HCT116 (cell line): Measurements from ENCODE around the gene PEAK3. TPM values are rescaled to one million over a fixed set of nuclear protein-coding genes. Genes with fewer than 3 reads are reported as not detected.

Experiments used
- ATAC-seq: fragments of 200-7000 bp; cut with Tn5 transposase; 2 replicates; pipeline ENCODE4 v1.9.1; 2020; ENCODE audit warnings: mild to moderate bottlenecking, moderate library complexity
- BruUV-seq: library from RNA; stranded (reverse); fragments of 400-500 nt; replicated peaks from 2 replicates; lab custom pipeline; 2021; lab: Mats Ljungman, UMichigan
- CTCF ChIA-PET: fragments of 300-600 bp; sonication (Branson Sonifier 250); formaldehyde crosslinking; loops from one replicate; lab custom pipeline; 2021; ENCODE audit warnings: antibody characterized with exemption; lab: Charles Lee
- POLR2A ChIA-PET: fragments of 300-600, 350-600 bp; sonication (Branson Sonifier 250); formaldehyde crosslinking; loops from one replicate; lab custom pipeline; 2021; ENCODE audit warnings: antibody characterized with exemption; lab: Charles Lee
- RAD21 ChIA-PET, 2 experiments: fragments of 300-600 bp; sonication (Branson Sonifier 250); formaldehyde crosslinking; loops; one replicate each; lab custom pipeline; 2023; ENCODE audit warnings: low total read pairs in 2 of 2; ENCODE audit not compliant: uncharacterized antibody in 2 of 2, unreplicated experiment in 2 of 2, low non-redundant PET in 1 of 2; lab: Charles Lee
- DNase-seq: peaks from one replicate; pipeline ENCODE4 v3.0.0-alpha.2; 2010; ENCODE audit warnings: low read depth, low spot score
- H2AFZ ChIP-seq: fragments of 200-600 bp; shearing (Covaris generic), sonication (generic); 2 replicates; pipeline ENCODE4 v1.6.1; 2017; ENCODE audit warnings: low read depth, mixed run types, mixed read lengths, antibody characterized with exemption, low read length; ENCODE audit not compliant: poor library complexity, severe bottlenecking
- H3K27ac ChIP-seq: 2 replicates; pipeline ENCODE4 v1.5.1; 2012; ENCODE audit warnings: low read depth, low read length
- H3K27me3 ChIP-seq: fragments of 200-600 bp; sonication (generic); 2 replicates; pipeline ENCODE4 v1.6.1; 2016; ENCODE audit warnings: mixed run types, low read length, mixed read lengths; ENCODE audit not compliant: insufficient read depth
- H3K36me3 ChIP-seq, 2 experiments: fragments of 200-500 bp in 1 of 2; fragments of 200-600 bp in 1 of 2; sonication (Bioruptor generic) in 1 of 2; sonication (generic) in 1 of 2; 2 replicates each; pipeline versions ENCODE4 v1.5.1 to v1.6.1; 2014 to 2016; ENCODE audit warnings: low read length in 2 of 2, inconsistent platforms in 1 of 2, mixed read lengths in 1 of 2, mixed run types in 1 of 2; ENCODE audit not compliant: insufficient read depth in 2 of 2, control insufficient read depth in 1 of 2
- H3K4me1 ChIP-seq, 2 experiments: fragments of 200-600 bp in 1 of 2; sonication (generic) in 1 of 2; 2 replicates each; pipeline versions ENCODE4 v1.5.1 to v1.6.1; 2012 to 2017; ENCODE audit warnings: low read length in 2 of 2, inconsistent platforms in 1 of 2, mild to moderate bottlenecking in 1 of 2, mixed read lengths in 1 of 2, mixed run types in 1 of 2, moderate library complexity in 1 of 2; ENCODE audit not compliant: insufficient read depth in 2 of 2, control insufficient read depth in 1 of 2
- H3K4me2 ChIP-seq: fragments of 200-600 bp; sonication (generic); 2 replicates; pipeline ENCODE4 v1.6.1; 2017; ENCODE audit warnings: mixed run types, low read length, mixed read lengths
- H3K4me3 ChIP-seq, 2 experiments: fragments of 200-600 bp in 1 of 2; sonication (generic) in 1 of 2; replicated peaks in 1 of 2; 2 replicates each; pipeline ENCODE4 v1.5.1; 2011 to 2016; ENCODE audit warnings: low read length in 2 of 2, control low read depth in 1 of 2, low read depth in 1 of 2, mild to moderate bottlenecking in 1 of 2, mixed read lengths in 1 of 2, mixed run types in 1 of 2
- H3K79me2 ChIP-seq: fragments of 200-600 bp; sonication (generic); 2 replicates; pipeline ENCODE4 v1.6.1; 2017; ENCODE audit warnings: mild to moderate bottlenecking, mixed run types, low read length, moderate library complexity, mixed read lengths; ENCODE audit not compliant: insufficient read depth
- H3K9ac ChIP-seq: fragments of 200-600 bp; sonication (generic); 2 replicates; pipeline ENCODE4 v1.6.1; 2016; ENCODE audit warnings: low read length, mixed read lengths
- H3K9me2 ChIP-seq: fragments of 200-600 bp; sonication (generic), shearing (Covaris generic); 2 replicates; pipeline ENCODE4 v1.6.1; 2017; ENCODE audit warnings: mixed run types, mild to moderate bottlenecking, moderate library complexity; ENCODE audit not compliant: insufficient read depth
- H3K9me3 ChIP-seq, 2 experiments: fragments of 200-500 bp in 1 of 2; fragments of 200-600 bp in 1 of 2; sonication (Bioruptor generic) in 1 of 2; sonication (generic) in 1 of 2; 2 replicates each; pipeline ENCODE4 v1.6.1; 2014 to 2017; ENCODE audit warnings: low read length in 2 of 2, mixed read lengths in 2 of 2, inconsistent platforms in 1 of 2, low read depth in 1 of 2, mild to moderate bottlenecking in 1 of 2, mixed run types in 1 of 2, moderate library complexity in 1 of 2; ENCODE audit not compliant: control insufficient read depth in 1 of 2, insufficient read depth in 1 of 2
- H4K20me1 ChIP-seq: fragments of 200-600 bp; sonication (generic), shearing (Covaris generic); 2 replicates; pipeline ENCODE4 v1.6.1; 2017; ENCODE audit warnings: mixed run types, mild to moderate bottlenecking, moderate library complexity; ENCODE audit not compliant: insufficient read depth
- ATF3 ChIP-seq: IDR thresholded peaks from 2 replicates; pipeline ENCODE4 v1.6.1; 2012
- CBX3 ChIP-seq: IDR thresholded peaks from 2 replicates; pipeline ENCODE4 v1.6.1; 2012; ENCODE audit warnings: low read depth
- EGR1 ChIP-seq: IDR thresholded peaks from 2 replicates; pipeline ENCODE4 v1.6.1; 2012; ENCODE audit warnings: low read depth
- ELF1 ChIP-seq: IDR thresholded peaks from 2 replicates; pipeline ENCODE4 v1.6.1; 2012; ENCODE audit warnings: low read depth, borderline replicate concordance
- EZH2phosphoT487 ChIP-seq: fragments of 200-600 bp; IDR thresholded peaks from 2 replicates; pipeline ENCODE4 v1.6.1; 2018; ENCODE audit warnings: antibody characterized with exemption, borderline replicate concordance
- JUND ChIP-seq: IDR thresholded peaks from 2 replicates; pipeline ENCODE4 v1.6.1; 2012
- POLR2A ChIP-seq: IDR thresholded peaks from 2 replicates; pipeline ENCODE4 v1.7.0; 2011; ENCODE audit warnings: borderline replicate concordance; ENCODE audit not compliant: insufficient read depth, insufficient read length; ENCODE audit errors: extremely low read depth
- POLR2AphosphoS5 ChIP-seq: IDR thresholded peaks from 2 replicates; pipeline ENCODE4 v1.6.1; 2011; ENCODE audit warnings: mild to moderate bottlenecking, low read depth, low read length, moderate library complexity
- RAD21 ChIP-seq: IDR thresholded peaks from 2 replicates; pipeline ENCODE4 v1.6.1; 2012; ENCODE audit warnings: low read depth, mild to moderate bottlenecking
- REST ChIP-seq: IDR thresholded peaks from 2 replicates; pipeline ENCODE4 v1.6.1; 2012; ENCODE audit warnings: low read depth
- SIN3A ChIP-seq: IDR thresholded peaks from 2 replicates; pipeline ENCODE4 v1.6.1; 2012; ENCODE audit warnings: low read depth
- SP1 ChIP-seq: IDR thresholded peaks from 2 replicates; pipeline ENCODE4 v1.6.1; 2012; ENCODE audit warnings: low read depth
- SRF ChIP-seq: IDR thresholded peaks from 2 replicates; pipeline ENCODE4 v1.6.1; 2012; ENCODE audit warnings: low read depth
- TCF7L2 ChIP-seq: IDR thresholded peaks from 2 replicates; pipeline ENCODE4 v1.7.0; 2011; ENCODE audit warnings: borderline replicate concordance, inconsistent platforms; ENCODE audit not compliant: insufficient read depth, insufficient read length; ENCODE audit errors: extremely low read depth
- YY1 ChIP-seq: IDR thresholded peaks from 2 replicates; pipeline ENCODE4 v1.6.1; 2011; ENCODE audit warnings: low read length, low read depth, moderate library complexity, mild to moderate bottlenecking; ENCODE audit not compliant: insufficient replicate concordance; ENCODE audit errors: extremely low read depth
- ZFX ChIP-seq: fragments of 450-650 bp; IDR thresholded peaks from 2 replicates; pipeline ENCODE4 v1.6.1; 2017
- ZNF274 ChIP-seq: fragments of 200-500 bp; sonication (Bioruptor generic); IDR thresholded peaks from 2 replicates; pipeline ENCODE4 v1.6.1; 2014; ENCODE audit warnings: mild to moderate bottlenecking, low read depth, low read length, inconsistent platforms
- intact Hi-C: fragments of 100-400 bp; cut with micrococcal nuclease; formaldehyde crosslinking; loops from 2 replicates; pipeline ENCODE4 v1.10.0; 2022
- total RNA-seq: library from RNA; stranded (reverse); gene quantifications from one replicate; pipeline ENCODE4 v1.2.1, GENCODE V29; 2021; ENCODE audit not compliant: unreplicated experiment
- TF ChIP-seq, protein P1 (sequence below), 3 experiments: fragments of 200-600 bp in 1 of 3; sonication (generic) in 1 of 3; IDR thresholded peaks in 2 of 3; conservative IDR thresholded peaks in 1 of 3; 2 replicates each; pipeline ENCODE4 v1.5.1; 2012 to 2017; ENCODE audit warnings: low read depth in 2 of 3, low read length in 2 of 3, antibody characterized with exemption in 1 of 3, borderline replicate concordance in 1 of 3, control low read depth in 1 of 3, mild to moderate bottlenecking in 1 of 3, mixed read lengths in 1 of 3, mixed run types in 1 of 3, moderate library complexity in 1 of 3; ENCODE audit not compliant: insufficient read depth in 1 of 3
- TF ChIP-seq, protein P2 (sequence below): IDR thresholded peaks from 2 replicates; pipeline ENCODE4 v1.6.1; 2011; ENCODE audit warnings: mild to moderate bottlenecking, low read length, moderate library complexity; ENCODE audit not compliant: insufficient replicate concordance; ENCODE audit errors: extremely low read depth

The PEAK3 gene
- total RNA-seq, 1 experiment from 2014 or later: not detected

- H2AFZ ChIP-seq: no peak overlapping the region
- RAD21 ChIA-PET: no interaction called here
- H3K4me3 ChIP-seq: no peak overlapping the region
- DNase-seq (no peak), ATAC-seq (no peak)
- intact Hi-C loops: no loop called here
- TF ChIP-seq SP1 (no peak), ZNF274 (no peak), SRF (no peak), RAD21 (no peak), POLR2A (no peak), SIN3A (no peak), EGR1 (no peak), POLR2AphosphoS5 (no peak), ZFX (no peak), YY1 (no peak), EZH2phosphoT487 (no peak), JUND (no peak), ATF3 (no peak), TCF7L2 (no peak), REST (no peak), ELF1 (no peak), CBX3 (no peak)
- TF ChIP-seq, protein P1, sequence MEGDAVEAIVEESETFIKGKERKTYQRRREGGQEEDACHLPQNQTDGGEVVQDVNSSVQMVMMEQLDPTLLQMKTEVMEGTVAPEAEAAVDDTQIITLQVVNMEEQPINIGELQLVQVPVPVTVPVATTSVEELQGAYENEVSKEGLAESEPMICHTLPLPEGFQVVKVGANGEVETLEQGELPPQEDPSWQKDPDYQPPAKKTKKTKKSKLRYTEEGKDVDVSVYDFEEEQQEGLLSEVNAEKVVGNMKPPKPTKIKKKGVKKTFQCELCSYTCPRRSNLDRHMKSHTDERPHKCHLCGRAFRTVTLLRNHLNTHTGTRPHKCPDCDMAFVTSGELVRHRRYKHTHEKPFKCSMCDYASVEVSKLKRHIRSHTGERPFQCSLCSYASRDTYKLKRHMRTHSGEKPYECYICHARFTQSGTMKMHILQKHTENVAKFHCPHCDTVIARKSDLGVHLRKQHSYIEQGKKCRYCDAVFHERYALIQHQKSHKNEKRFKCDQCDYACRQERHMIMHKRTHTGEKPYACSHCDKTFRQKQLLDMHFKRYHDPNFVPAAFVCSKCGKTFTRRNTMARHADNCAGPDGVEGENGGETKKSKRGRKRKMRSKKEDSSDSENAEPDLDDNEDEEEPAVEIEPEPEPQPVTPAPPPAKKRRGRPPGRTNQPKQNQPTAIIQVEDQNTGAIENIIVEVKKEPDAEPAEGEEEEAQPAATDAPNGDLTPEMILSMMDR (IDR thresholded peaks at IDR 0.05 in 2 of 3, conservative IDR thresholded peaks at IDR 0.05 in 1 of 3; ENCODE audit: borderline replicate concordance in 1 of 3, insufficient read depth in 1 of 3, low read depth in 2 of 3, low read length in 2 of 3): no peak
- TF ChIP-seq, protein P2, sequence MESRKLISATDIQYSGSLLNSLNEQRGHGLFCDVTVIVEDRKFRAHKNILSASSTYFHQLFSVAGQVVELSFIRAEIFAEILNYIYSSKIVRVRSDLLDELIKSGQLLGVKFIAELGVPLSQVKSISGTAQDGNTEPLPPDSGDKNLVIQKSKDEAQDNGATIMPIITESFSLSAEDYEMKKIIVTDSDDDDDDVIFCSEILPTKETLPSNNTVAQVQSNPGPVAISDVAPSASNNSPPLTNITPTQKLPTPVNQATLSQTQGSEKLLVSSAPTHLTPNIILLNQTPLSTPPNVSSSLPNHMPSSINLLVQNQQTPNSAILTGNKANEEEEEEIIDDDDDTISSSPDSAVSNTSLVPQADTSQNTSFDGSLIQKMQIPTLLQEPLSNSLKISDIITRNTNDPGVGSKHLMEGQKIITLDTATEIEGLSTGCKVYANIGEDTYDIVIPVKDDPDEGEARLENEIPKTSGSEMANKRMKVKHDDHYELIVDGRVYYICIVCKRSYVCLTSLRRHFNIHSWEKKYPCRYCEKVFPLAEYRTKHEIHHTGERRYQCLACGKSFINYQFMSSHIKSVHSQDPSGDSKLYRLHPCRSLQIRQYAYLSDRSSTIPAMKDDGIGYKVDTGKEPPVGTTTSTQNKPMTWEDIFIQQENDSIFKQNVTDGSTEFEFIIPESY: no peak
- no peaks in the 10 kb centered on the region for H3K79me2 ChIP-seq
- H3K9me2 ChIP-seq: no peaks in the 10 kb centered on the region
- CTCF ChIA-PET: no interaction called here
- POLR2A ChIA-PET: no interaction called here
- no peaks in the 10 kb centered on the region for H3K9me3 ChIP-seq
- H4K20me1 ChIP-seq: no peaks in the 10 kb centered on the region
- H3K9ac ChIP-seq: no peak overlapping the region
- no peaks in the 10 kb centered on the region for H3K27me3 ChIP-seq
- H3K27ac ChIP-seq: no peak overlapping the region
- BruUV-seq: no TSS peak
- peaks cover 10 to 39% of the 10 kb centered on the region in 2 experiments; a peak in 3 of 4 replicates for H3K36me3 ChIP-seq
- H3K4me1 ChIP-seq: no peaks in the 10 kb centered on the region
- H3K4me2 ChIP-seq: no peak overlapping the region
Measured at GRCh38 chr19:2224754-2225349, 57.1 kb downstream of the PEAK3 start.
